Measurements from ENCODE around the gene TRIM14.
"Not testable (repeated sequence)": the region's sequence is repeated elsewhere in the genome, so short reads cannot be mapped to it uniquely, and the experiment has no call there.

The TRIM14 gene

DNA sequence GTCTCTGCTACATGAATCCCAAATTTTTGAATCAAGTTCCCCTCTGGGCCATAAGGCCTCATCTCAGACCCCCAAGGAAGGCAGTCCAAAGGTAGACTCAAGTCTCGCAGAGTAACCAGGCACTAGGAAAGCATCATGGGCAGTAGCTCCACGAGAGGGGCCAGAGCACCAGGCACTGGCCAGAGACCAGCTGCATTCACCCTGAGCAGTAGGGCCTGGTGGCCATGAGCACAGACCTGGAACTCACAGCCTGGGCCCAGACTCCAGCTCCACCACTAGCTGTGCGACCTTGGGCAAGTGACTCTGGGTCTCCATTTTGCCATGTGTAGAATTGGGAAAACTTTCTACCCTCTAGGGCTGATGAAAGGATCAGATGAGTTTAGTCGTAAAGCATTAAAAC is 34.0 kb downstream of the TRIM14 start:
- in situ Hi-C loops (cut with HindIII; ENCODE audit: low sequenced_read_pairs), result no loop called here

DNA sequence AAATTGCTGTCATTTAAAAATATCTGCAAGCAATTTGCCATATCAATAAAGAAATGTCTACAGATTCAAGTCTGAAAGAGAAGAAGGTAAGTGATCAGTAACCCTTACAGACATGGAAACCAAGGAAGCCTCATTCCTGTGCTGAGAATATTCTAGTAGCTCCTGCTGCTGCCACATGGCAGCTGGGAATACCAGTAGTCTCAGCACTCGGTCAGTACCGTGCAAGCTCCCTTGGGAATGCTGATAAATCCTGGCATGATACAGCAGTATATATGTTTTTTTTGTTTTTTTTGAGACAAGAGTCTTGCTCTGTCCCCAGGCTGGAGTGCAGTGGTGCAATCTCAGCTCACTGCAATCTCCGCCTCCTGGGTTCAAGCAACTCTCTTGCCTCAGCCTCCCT is 34.6 kb downstream of the TRIM14 start:
- in situ Hi-C loops (cut with HindIII; ENCODE audit: low sequenced_read_pairs), result no loop called here

GRCh38 chr9:98083566-98084183 is 35.3 kb downstream of the TRIM14 start:
- in situ Hi-C loops (cut with HindIII; ENCODE audit: low sequenced_read_pairs), result no loop called here

DNA sequence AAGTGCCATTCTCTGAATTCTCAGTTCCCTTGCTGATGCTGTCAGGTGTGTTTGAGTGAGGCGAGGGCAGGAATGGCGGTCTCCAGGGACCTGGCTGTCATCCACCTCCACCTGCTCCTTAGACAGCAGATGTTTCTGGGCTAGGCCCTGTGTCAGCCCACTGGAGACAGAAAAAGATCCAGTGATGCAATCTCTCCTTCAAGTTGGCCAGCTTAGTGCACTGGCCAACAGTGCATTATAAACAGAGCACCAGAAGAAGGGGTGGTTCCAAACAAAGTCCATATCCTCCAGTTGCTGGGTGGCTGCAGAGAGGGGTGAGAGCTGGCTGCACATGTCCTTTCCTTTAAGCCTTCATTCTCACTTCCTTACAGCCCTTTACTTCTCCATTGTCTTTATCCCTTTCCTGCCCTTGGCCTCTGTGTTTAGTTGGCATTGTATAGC is 35.9 kb downstream of the TRIM14 start:
- in situ Hi-C loops (cut with HindIII; ENCODE audit: low sequenced_read_pairs), result no loop called here

GRCh38 chr9:98081477-98082219 is 37.4 kb downstream of the TRIM14 start:
- in situ Hi-C loops (cut with HindIII; ENCODE audit: low sequenced_read_pairs), result no loop called here

DNA sequence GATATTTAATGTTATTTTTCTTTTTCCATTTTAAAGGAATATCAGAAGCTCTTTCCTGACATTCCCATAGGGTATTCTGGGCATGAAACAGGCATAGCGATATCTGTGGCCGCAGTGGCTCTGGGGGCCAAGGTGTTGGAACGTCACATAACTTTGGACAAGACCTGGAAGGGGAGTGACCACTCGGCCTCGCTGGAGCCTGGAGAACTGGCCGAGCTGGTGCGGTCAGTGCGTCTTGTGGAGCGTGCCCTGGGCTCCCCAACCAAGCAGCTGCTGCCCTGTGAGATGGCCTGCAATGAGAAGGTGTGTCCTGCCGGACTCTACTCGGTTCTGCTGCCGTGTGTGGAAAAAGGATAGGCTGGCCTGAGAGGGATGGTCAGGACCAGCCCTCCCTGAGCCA is 38.2 kb downstream of the TRIM14 start:
- in situ Hi-C loops (cut with HindIII; ENCODE audit: low sequenced_read_pairs), result no loop called here

- in situ Hi-C loops (cut with HindIII; ENCODE audit: low sequenced_read_pairs), result no loop called here
Observed at GRCh38 chr9:98080326-98080725, 38.7 kb downstream of the TRIM14 start.

DNA sequence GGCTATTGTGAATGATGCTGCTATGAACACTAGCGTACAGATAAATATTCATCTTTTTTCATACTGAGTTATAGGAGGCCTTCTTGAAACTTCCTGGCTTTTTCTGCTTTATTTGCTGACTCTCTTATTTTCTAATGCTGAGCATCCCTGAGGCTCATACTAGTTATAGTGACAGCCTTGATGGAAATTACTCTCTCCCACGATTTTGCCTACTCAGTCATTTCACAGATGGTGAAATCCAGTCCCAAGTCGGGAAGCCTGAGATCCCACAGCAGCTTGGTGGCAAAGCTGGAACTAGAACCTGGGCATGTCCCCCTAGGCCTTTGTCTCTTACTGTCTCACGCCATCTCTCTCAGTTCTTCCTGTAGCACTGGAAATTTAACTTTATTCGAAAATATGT is 40.1 kb downstream of the TRIM14 start:
- in situ Hi-C loops (cut with HindIII; ENCODE audit: low sequenced_read_pairs), result no loop called here

GRCh38 chr9:98076514-98076890 is 42.5 kb downstream of the TRIM14 start:
- in situ Hi-C loops (cut with HindIII; ENCODE audit: low sequenced_read_pairs), result not testable (repeated sequence)

DNA sequence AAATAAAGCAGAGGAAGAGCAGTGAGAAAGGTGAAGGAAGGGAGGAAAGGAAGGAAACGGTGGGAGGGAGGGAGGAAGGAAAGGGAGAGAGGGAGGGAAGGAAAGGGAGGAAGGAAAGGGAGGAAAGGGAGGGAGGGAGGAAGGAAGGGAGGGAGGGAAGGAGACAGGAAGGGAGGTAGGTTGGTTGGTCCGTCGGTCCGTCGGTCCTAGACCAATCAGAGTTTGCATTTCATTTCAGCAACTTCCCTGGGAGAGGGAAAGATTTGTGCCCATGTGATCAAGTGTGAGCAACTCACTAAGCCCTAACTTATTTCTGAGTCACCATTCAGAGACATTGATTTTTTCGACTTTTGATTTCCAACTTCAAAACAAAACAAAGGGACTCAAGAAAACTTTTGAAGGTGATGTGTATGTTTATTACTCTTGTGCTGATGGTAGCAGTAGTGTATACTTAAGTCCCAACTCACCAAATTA is 43.7 kb downstream of the TRIM14 start:
- in situ Hi-C loops (cut with HindIII; ENCODE audit: low sequenced_read_pairs), result no loop called here

DNA sequence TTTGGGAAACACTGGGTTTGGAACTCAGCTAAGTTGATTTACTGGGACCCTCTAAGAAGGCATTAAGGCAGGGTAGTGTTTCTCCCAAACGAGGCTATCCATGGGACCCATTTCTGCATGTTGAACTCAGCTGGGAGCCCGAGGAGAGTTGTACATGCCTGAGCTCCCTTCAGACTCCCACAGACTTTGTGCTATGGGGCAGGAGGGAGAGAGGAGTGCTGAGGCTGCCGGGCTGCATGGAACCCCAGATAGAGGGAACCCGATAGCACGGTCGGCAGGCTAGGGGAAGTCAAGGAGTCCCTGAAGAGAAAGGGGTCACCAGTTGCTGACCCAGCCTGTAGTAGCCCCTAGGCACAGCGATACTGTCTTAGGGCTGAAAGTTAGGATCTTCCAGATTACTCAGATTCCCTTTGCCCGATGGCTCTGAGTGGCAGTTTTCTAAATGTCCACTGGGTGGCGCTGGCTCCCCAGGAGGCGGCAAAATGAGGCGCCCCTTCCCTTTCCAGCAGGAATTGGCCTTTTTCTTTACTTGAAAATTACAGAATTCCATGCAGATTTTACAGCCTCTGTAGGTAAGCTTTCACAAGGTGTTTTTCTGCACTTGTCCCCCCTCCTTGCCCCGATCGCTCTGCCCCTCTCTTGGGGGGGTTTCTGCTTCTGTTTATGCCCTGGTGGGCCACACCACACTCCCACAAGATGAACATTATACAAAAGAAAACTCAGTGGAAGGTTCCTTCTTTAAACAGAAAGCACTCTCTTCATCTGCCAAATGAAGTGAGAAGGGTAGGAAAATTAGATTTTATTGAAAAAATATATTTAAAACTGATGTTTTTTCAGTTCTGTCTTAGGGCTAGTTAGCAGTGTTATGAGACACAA is 44.7 kb downstream of the TRIM14 start:
- in situ Hi-C loops (cut with HindIII; ENCODE audit: low sequenced_read_pairs), result no loop called here

GRCh38 chr9:98071737-98072136 is 47.3 kb downstream of the TRIM14 start:
- in situ Hi-C loops (cut with HindIII; ENCODE audit: low sequenced_read_pairs), result no loop called here

GRCh38 chr9:98070704-98071103 is 48.3 kb downstream of the TRIM14 start:
- in situ Hi-C loops (cut with HindIII; ENCODE audit: low sequenced_read_pairs), result no loop called here

GRCh38 chr9:98069551-98069950 is 49.5 kb downstream of the TRIM14 start:
- in situ Hi-C loops (cut with HindIII; ENCODE audit: low sequenced_read_pairs), result no loop called here

GRCh38 chr9:98067184-98067583 is 51.8 kb downstream of the TRIM14 start:
- in situ Hi-C loops (cut with HindIII; ENCODE audit: low sequenced_read_pairs), result no loop called here

DNA sequence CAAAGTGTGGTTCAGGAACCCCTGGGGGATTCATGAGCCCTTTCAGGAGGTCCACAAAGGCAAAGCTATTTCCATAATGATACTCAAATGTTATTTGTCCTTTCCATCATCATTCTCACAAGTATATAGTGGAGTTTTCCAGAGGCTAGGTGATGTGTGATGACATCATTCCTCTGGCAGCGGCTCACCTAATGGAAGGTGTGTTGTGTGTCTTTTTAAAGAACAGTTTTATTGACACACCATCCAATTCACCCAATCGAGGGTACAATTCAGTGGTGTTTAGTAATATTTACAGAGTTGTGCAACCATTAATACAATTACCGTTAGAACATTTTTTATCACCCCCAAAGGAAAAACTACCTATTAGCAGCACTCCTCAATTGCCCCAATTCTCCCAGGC is 52.8 kb downstream of the TRIM14 start:
- in situ Hi-C loops (cut with HindIII; ENCODE audit: low sequenced_read_pairs), result no loop called here

- in situ Hi-C loops (cut with HindIII; ENCODE audit: low sequenced_read_pairs), result no loop called here
Observed at GRCh38 chr9:98064623-98065392, 54.2 kb downstream of the TRIM14 start.

GRCh38 chr9:98062161-98062560 is 56.9 kb downstream of the TRIM14 start:
- in situ Hi-C loops (cut with HindIII; ENCODE audit: low sequenced_read_pairs), result no loop called here

DNA sequence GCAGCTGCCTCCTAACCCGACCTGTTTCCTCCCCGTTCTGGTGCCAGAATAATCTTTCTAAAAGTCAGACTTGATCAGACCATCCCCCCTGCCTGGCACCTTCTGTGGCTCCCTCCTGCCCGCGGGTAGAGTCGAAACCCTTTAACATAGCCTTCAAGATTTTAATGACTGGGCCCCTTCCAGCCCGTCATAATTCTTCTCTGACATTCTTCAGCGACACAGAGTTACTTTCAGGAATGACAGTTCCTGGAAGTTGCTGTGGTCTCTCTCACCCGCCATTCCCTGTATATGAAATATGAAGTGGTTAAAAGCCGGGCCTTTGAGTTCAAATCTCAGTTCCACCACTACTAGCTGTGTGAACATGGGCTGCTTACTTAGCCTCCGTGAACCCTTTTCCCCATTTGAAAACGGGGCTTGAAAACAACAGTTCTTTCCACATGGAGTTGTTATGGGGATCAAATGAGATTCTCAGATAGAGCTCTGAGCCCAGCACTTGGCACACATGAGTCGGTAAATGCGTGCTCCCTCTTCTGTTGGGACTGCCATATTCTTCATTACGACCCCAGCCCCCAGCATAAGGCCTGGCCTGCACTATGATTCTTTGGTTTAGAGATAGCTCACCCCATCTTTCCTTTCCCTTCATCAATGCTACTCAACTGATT is 61.8 kb downstream of the TRIM14 start:
- in situ Hi-C loops (cut with HindIII; ENCODE audit: low sequenced_read_pairs), result no loop called here

Data from DLD1 (cell line).